Measurements from ENCODE around the gene MEF2D.

The MEF2D gene

DNA sequence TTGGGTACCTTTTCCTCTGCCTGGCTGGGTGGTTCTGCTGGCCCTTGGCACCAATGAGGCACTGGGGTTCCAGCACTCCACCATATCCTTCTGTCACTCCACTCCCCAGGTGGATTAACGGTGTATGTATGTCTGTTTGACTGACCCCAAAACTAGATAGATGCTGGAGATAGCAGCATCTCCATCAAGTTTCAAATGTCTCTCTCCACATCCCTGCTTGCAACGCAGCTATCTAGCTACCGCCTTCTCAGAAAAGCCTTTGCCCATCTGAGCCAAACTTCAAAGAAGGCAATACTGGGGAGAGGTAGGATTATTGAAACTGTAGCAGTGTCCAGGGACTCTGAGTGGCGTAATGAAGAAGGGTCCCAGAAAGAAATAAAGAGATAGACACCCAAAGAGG lies 67.5 kb downstream of the MEF2D start:
- TF ChIP-seq, protein P1, sequence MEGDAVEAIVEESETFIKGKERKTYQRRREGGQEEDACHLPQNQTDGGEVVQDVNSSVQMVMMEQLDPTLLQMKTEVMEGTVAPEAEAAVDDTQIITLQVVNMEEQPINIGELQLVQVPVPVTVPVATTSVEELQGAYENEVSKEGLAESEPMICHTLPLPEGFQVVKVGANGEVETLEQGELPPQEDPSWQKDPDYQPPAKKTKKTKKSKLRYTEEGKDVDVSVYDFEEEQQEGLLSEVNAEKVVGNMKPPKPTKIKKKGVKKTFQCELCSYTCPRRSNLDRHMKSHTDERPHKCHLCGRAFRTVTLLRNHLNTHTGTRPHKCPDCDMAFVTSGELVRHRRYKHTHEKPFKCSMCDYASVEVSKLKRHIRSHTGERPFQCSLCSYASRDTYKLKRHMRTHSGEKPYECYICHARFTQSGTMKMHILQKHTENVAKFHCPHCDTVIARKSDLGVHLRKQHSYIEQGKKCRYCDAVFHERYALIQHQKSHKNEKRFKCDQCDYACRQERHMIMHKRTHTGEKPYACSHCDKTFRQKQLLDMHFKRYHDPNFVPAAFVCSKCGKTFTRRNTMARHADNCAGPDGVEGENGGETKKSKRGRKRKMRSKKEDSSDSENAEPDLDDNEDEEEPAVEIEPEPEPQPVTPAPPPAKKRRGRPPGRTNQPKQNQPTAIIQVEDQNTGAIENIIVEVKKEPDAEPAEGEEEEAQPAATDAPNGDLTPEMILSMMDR (conservative IDR thresholded peaks at IDR 0.05; ENCODE audit: low read depth, low read length), result no peak
- no peak overlapping the region for H3K4me3 ChIP-seq (ENCODE audit: low read depth, low read length)
- no peak for DNase-seq (ENCODE audit: low read depth)

DNA sequence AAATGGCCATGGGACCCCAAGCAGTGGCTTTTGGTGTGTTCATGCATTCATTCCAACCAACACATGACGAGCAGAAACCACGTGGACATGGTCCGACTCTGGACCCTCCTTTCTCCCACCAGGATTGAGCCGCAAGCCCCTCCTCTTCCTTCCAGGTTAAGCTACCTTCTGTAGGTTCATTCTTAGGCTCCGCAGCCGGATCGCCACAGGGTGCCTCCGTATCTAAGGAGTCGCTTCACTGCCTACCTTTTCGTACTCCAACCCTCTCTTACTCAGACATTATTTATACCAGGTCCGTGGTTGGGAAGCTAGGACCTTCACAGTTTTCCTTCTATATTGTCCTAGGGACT lies 67.9 kb downstream of the MEF2D start:
- no peak for DNase-seq (ENCODE audit: low read depth)
- TF ChIP-seq, protein P1 (conservative IDR thresholded peaks at IDR 0.05; ENCODE audit: low read depth, low read length), result no peak

DNA sequence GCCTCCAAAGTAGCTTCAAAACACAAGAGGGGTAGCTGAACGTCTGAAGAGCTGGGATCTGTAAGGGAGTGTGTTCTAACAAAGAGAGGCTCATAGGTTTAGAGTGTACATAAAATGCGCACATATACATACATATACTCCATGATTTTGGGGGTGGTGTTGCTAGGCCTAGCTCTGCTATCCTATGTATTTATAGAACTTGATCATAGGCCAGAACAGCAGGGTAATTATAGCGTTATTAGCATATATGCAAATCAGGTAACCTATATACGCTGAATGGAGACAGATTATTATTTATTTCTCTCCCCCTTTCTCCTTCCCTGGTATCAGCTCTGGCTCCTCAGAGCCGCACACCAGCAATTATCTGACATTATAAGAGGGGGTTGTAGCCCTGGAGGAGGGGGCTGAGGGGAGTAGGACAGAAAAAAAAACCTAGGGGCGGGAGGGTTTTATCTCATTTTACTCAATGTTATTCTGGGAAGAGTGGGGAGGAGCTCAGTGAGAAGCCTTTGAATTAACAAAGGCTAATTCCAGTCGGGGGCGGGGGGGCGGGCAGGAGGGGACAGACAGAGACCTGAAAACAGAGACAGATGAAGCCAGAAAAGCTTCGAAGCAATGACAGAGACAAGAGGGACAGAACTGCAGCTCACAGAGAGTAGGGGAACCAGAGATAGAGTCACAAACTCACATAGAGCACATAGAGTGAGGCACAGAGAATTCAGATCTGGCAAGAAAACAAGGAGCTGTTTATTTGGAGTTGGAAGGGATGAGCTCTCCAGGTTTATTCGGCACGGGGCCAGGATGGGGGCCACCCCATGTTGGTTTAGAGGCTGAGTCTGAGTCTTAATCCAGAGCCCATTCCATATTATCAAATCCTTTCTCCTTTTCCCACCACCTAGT lies 68.6 kb downstream of the MEF2D start:
- no peak for DNase-seq (ENCODE audit: low read depth)
- H3K4me3 ChIP-seq (ENCODE audit: low read depth, low read length), result no peak overlapping the region
- TF ChIP-seq, protein P1 (conservative IDR thresholded peaks at IDR 0.05; ENCODE audit: low read depth, low read length), result no peak

More for the DNA sequence above, 67.9 kb downstream of the MEF2D start:
- H3K4me3 ChIP-seq (ENCODE audit: low read depth, low read length), result no peak overlapping the region

DNA sequence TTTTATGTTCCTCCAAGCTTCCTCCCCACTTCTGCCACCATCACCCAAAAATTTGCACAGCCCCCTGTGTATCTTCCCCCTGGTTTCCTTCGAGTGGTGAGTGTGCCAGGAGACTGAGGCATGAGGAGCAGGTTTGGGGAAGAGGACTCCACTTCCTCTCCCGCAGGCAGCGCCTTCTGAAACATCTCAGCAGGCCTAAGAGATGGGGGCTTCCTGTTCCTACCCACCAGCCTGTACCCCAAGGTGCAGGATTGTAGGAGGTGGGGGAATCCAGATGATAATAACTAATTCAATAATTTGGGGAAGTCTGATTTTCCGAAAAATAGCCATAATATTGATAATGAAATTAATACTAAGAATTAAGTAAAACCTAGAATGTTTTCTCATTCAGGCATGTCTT lies 69.2 kb downstream of the MEF2D start:
- DNase-seq (ENCODE audit: low read depth), result no peak
- TF ChIP-seq, protein P1 (conservative IDR thresholded peaks at IDR 0.05; ENCODE audit: low read depth, low read length), result no peak
- H3K4me3 ChIP-seq (ENCODE audit: low read depth, low read length), result no peak overlapping the region

DNA sequence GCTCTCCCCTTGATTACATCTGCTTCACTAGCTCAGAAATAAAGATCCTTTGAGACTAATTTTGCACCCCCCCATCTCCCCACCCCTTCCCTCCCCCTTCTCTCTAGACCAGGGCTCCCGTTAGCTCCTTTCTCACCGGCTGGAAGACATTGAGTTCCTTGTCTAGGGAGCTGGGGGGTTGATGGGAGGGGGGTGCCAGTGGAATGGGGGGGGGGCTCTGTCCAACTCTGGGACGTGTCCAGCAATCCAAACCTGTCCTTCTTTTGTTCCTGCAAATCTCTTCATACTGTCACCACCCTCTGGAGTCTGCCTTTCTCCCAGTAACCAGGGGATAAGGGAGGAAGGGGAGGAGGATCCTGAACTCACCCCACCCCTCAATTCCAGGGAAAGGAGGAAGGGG lies 69.7 kb downstream of the MEF2D start:
- DNase-seq (ENCODE audit: low read depth), result no peak
- no peak overlapping the region for H3K4me3 ChIP-seq (ENCODE audit: low read depth, low read length)
- TF ChIP-seq, protein P1 (conservative IDR thresholded peaks at IDR 0.05; ENCODE audit: low read depth, low read length), result no peak

DNA sequence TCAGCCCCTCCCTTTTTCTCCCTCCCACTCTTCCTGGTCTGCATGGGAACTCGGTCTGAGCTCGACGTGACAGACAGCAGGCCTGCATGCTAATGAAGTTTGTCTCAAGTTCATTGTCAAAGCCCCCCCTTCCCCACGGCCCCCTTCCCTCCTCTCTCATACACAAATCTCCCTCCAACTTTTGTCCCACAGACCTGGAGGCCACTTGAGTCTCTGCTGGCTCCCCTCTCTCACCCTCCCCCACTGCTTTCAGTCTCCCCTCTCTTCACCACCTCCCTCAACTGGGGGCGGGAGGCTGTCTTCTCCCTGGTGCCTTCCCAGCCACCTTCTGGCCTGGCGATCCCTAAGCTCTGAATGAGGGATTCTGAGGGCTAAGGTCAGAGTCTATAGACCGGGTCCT lies 70.3 kb downstream of the MEF2D start:
- TF ChIP-seq, protein P1 (conservative IDR thresholded peaks at IDR 0.05; ENCODE audit: low read depth, low read length), result no peak
- no peak for DNase-seq (ENCODE audit: low read depth)
- no peak overlapping the region for H3K4me3 ChIP-seq (ENCODE audit: low read depth, low read length)

All from choroid plexus epithelial cell (primary cell).